Psoas muscle (tissue), 8 donors: Measurements from ENCODE around the gene LRFN3. TPM values are rescaled to one million over a fixed set of nuclear protein-coding genes. Genes with fewer than 3 reads are reported as not detected.
A peak's percentile ranks its signal among the peaks of the same experiment; 100 is the strongest.

Source experiments
- ATAC-seq, 4 donors: fragments of 200-7000 bp; cut with Tn5 transposase; one replicate each; pipeline ENCODE4 v1.9.1; 2020; ENCODE audit warnings: moderate library complexity in 3 of 4, mild to moderate bottlenecking in 2 of 4
- DNase-seq, 2 donors: peaks; one replicate each; pipeline ENCODE4 v3.0.0-alpha.2; 2020
- H3K27ac ChIP-seq: fragments of 200-600 bp; one replicate; pipeline ENCODE4 v1.8.0; 2022
- H3K27me3 ChIP-seq, 3 donors: fragments of 200-600 bp in 1 of 3; one replicate each; pipeline versions ENCODE4 v1.6.1 to v1.8.0; 2013 to 2022; ENCODE audit warnings: low read length in 2 of 3, mild to moderate bottlenecking in 2 of 3, moderate library complexity in 1 of 3; ENCODE audit not compliant: insufficient read depth in 3 of 3
- H3K36me3 ChIP-seq, 2 donors: fragments of 200-600 bp in 1 of 2; one replicate each; pipeline versions ENCODE4 v1.6.1 to v1.8.0; 2013 to 2022; ENCODE audit warnings: low read depth in 1 of 2, mild to moderate bottlenecking in 1 of 2, moderate library complexity in 1 of 2; ENCODE audit not compliant: insufficient read depth in 1 of 2
- H3K4me1 ChIP-seq: fragments of 200-600 bp; one replicate; pipeline ENCODE4 v1.8.0; 2022
- H3K4me3 ChIP-seq: fragments of 200-600 bp; one replicate; pipeline ENCODE4 v1.8.0; 2022; ENCODE audit warnings: mild to moderate bottlenecking
- H3K9me3 ChIP-seq: fragments of 200-600 bp; one replicate; pipeline ENCODE4 v1.8.0; 2022
- WGBS, 3 donors: extraction: QIAGEN DNeasy Blood & Tissue Kit; methylation state at CpG; one replicate each; pipeline versions ENCODE4 v1.1.6 to v1.1.7; 2013; 5-methylcytosine and 5-hydroxymethylcytosine counted together
- intact Hi-C, 2 donors: fragments of 100-400 bp; cut with DNase I; formaldehyde crosslinking; loops; one replicate each; pipeline versions ENCODE4 v1.11.0 to v1.14.2; 2022
- polyA plus RNA-seq, 3 donors: library from polyadenylated mRNA; stranded (reverse); fragments of 200-250 nt; gene quantifications; one replicate each; pipeline ENCODE4 v1.2.3, GENCODE V29; 2013
- total RNA-seq, 4 donors: library from RNA; stranded (reverse); fragmentation: NEBNext Ultra II Directional in 2 of 4; extraction: Animal tissue kit (Norgen Biotek cat#: 25700) in 2 of 4; gene quantifications; one replicate each; pipeline versions ENCODE4 v1.2.1 to v1.2.4, GENCODE V29; 2021 to 2023
- TF ChIP-seq, protein P1 (sequence below): fragments of 200-600 bp; IDR thresholded peaks from one replicate; pipeline ENCODE4 v1.8.0; 2022; ENCODE audit warnings: antibody characterized with exemption
- donor health status: healthy with polysubstance abuse.
- donor health status: DM: no; HTN: no; CAD: no; lungs with moderate emphysema.
- donor health status: Bipolar disorder and iron deficiency.
- donor health status: healthy.
- donor health status: DM: yes; HTN: yes; CAD: no.
- donor health status: DM: no; HTN: no; CAD: no.
- donor health status: DM: no; HTN: no; CAD: no.
- donor health status: DM: yes; HTN: yes; CAD: no.

Gene LRFN3
- total and polyA plus RNA-seq, 7 donors, result 7.2 to 25.6 (median 10.7) TPM

DNA sequence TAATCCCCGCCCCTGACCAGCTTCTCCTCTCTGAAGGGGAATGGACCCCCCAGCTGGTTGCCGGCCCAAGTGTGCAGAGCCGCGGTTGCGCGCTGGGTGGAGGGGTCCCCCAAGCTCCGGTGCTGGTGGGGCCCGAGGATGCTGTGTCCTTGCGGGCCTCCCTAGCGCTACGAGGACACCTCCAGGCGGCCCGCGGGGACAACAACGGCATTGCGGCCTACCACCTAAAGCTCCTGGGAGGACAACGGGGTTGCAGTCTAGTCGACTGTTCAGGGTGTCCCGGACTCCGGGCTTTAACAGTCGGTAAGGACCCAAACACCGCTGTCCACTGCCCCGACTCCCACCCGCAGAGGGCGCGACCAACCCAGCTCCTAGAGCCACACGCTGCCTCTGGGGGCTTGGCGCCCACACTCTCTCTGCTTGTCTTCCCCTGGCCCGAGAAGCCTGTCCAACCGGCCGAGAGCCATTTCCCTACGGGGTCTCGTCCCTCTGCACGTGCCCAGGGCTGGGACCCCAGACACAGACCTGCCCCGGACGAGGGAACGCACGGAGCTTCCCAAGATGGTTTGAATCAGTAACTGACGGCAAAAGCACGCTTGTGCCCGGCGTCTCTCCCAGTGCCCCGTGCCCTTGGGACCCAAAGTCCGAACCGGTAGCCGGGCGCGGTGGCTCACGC is 57.9 kb downstream of the LRFN3 start:
- no peaks in the 10 kb centered on the region for H3K27me3 ChIP-seq
- peak overlapping the region; percentile 97 for H3K4me3 ChIP-seq
- peaks cover 0 to 22% of the 10 kb centered on the region in 2 donors for H3K36me3 ChIP-seq
- peak overlapping the region; percentile 92 for H3K27ac ChIP-seq
- ATAC-seq (peak in 3 of 4 donors; percentile 21 to 50 (median 40)), DNase-seq (peak in 1 of 2 donors; percentile 44)
- H3K9me3 ChIP-seq, result no peaks in the 10 kb centered on the region
- peaks cover 21% of the 10 kb centered on the region for H3K4me1 ChIP-seq
- TF ChIP-seq, protein P1, sequence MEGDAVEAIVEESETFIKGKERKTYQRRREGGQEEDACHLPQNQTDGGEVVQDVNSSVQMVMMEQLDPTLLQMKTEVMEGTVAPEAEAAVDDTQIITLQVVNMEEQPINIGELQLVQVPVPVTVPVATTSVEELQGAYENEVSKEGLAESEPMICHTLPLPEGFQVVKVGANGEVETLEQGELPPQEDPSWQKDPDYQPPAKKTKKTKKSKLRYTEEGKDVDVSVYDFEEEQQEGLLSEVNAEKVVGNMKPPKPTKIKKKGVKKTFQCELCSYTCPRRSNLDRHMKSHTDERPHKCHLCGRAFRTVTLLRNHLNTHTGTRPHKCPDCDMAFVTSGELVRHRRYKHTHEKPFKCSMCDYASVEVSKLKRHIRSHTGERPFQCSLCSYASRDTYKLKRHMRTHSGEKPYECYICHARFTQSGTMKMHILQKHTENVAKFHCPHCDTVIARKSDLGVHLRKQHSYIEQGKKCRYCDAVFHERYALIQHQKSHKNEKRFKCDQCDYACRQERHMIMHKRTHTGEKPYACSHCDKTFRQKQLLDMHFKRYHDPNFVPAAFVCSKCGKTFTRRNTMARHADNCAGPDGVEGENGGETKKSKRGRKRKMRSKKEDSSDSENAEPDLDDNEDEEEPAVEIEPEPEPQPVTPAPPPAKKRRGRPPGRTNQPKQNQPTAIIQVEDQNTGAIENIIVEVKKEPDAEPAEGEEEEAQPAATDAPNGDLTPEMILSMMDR, result peak; percentile 10
- 27 to 32% (median 31%) methylated on average over 39 to 49 of the region's 49 CpGs for WGBS, 3 donors
- intact Hi-C loops, result loop anchor here in 1 of 2 donors (2.0 to 10.0 kb wide), 2 partner anchors 61 to 121 kb away; partner anchors contain the start of genes OVOL3, POLR2I, TBCB and THAP8

Other genes with a start within 250 kb of the LRFN3 start
- not detected for gene ZBTB32, start 231.8 kb upstream of the LRFN3 start, total RNA-seq
- under 1 TPM in 2 of 3 donors, not detected in 1; 0.08 to 0.10 TPM for gene ZBTB32, start 231.8 kb upstream of the LRFN3 start, polyA plus RNA-seq
- 10 to 100 TPM; 18.0 to 29.0 (median 23.4) TPM for gene KMT2B, start 218.4 kb upstream of the LRFN3 start, total RNA-seq
- 10 to 100 TPM; 13.4 to 20.0 (median 19.2) TPM for gene KMT2B, start 218.4 kb upstream of the LRFN3 start, polyA plus RNA-seq
- gene IGFLR1, start 193.9 kb upstream of the LRFN3 start, total RNA-seq, result 10 to 100 TPM in 1 of 4 donors, 1 to 10 TPM in 3; 2.0 to 12.4 (median 2.4) TPM
- gene IGFLR1, start 193.9 kb upstream of the LRFN3 start, polyA plus RNA-seq, result 10 to 100 TPM in 1 of 3 donors, 1 to 10 TPM in 2; 5.8 to 11.9 (median 9.9) TPM
- gene U2AF1L4, start 191.0 kb upstream of the LRFN3 start, total RNA-seq, result 10 to 100 TPM; 13.3 to 28.7 (median 19.6) TPM
- 10 to 100 TPM; 12.3 to 26.6 (median 13.6) TPM for gene U2AF1L4, start 191.0 kb upstream of the LRFN3 start, polyA plus RNA-seq
- 10 to 100 TPM; 34.7 to 41.0 (median 36.7) TPM for gene PSENEN, start 190.7 kb upstream of the LRFN3 start, total RNA-seq
- gene PSENEN, start 190.7 kb upstream of the LRFN3 start, polyA plus RNA-seq, result 100 to 1,000 TPM in 1 of 3 donors, 10 to 100 TPM in 2; 61.6 to 116 (median 67.7) TPM
- 10 to 100 TPM in 1 of 4 donors, 1 to 10 TPM in 3; 3.1 to 14.5 (median 7.9) TPM for gene LIN37, start 187.8 kb upstream of the LRFN3 start, total RNA-seq
- 10 to 100 TPM; 17.8 to 26.8 (median 23.1) TPM for gene LIN37, start 187.8 kb upstream of the LRFN3 start, polyA plus RNA-seq
- 1,000 to 10,000 TPM in 1 of 4 donors, 100 to 1,000 TPM in 3; 656 to 1,308 (median 674) TPM for gene HSPB6, start 179.3 kb upstream of the LRFN3 start, total RNA-seq
- 100 to 1,000 TPM; 303 to 719 (median 476) TPM for gene HSPB6, start 179.3 kb upstream of the LRFN3 start, polyA plus RNA-seq
- gene PROSER3, start 178.2 kb upstream of the LRFN3 start, total RNA-seq, result 10 to 100 TPM in 1 of 4 donors, 1 to 10 TPM in 3; 4.2 to 16.2 (median 9.0) TPM
- gene PROSER3, start 178.2 kb upstream of the LRFN3 start, polyA plus RNA-seq, result 10 to 100 TPM in 1 of 3 donors, 1 to 10 TPM in 2; 4.6 to 14.2 (median 5.3) TPM
- 1 to 10 TPM in 3 of 4 donors, under 1 TPM in 1; 0.68 to 4.0 (median 2.2) TPM for gene ARHGAP33, start 160.8 kb upstream of the LRFN3 start, total RNA-seq
- gene ARHGAP33, start 160.8 kb upstream of the LRFN3 start, polyA plus RNA-seq, result 1 to 10 TPM in 2 of 3 donors, under 1 TPM in 1; 0.96 to 1.4 (median 1.3) TPM
- not detected for gene PRODH2, start 123.5 kb upstream of the LRFN3 start, total RNA-seq
- not detected for gene PRODH2, start 123.5 kb upstream of the LRFN3 start, polyA plus RNA-seq
- gene NPHS1, start 83.9 kb upstream of the LRFN3 start, total RNA-seq, result not detected
- not detected for gene NPHS1, start 83.9 kb upstream of the LRFN3 start, polyA plus RNA-seq
- not detected for gene KIRREL2, start 79.5 kb upstream of the LRFN3 start, total RNA-seq
- not detected for gene KIRREL2, start 79.5 kb upstream of the LRFN3 start, polyA plus RNA-seq
- 1 to 10 TPM in 1 of 4 donors, under 1 TPM in 3; 0.48 to 4.1 (median 0.78) TPM for gene APLP1, start 67.8 kb upstream of the LRFN3 start, total RNA-seq
- 1 to 10 TPM in 1 of 3 donors, under 1 TPM in 2; 0.48 to 2.2 (median 1.00) TPM for gene APLP1, start 67.8 kb upstream of the LRFN3 start, polyA plus RNA-seq
- 1 to 10 TPM in 3 of 4 donors, under 1 TPM in 1; 0.90 to 2.2 (median 1.5) TPM for gene NFKBID, start 35.8 kb upstream of the LRFN3 start, total RNA-seq
- 1 to 10 TPM in 2 of 3 donors, under 1 TPM in 1; 0.75 to 1.6 (median 1.2) TPM for gene NFKBID, start 35.8 kb upstream of the LRFN3 start, polyA plus RNA-seq
- 1 to 10 TPM; 1.7 to 4.7 (median 3.1) TPM for gene HCST, start 33.8 kb upstream of the LRFN3 start, total RNA-seq
- gene HCST, start 33.8 kb upstream of the LRFN3 start, polyA plus RNA-seq, result 1 to 10 TPM; 1.1 to 4.2 (median 3.5) TPM
- 10 to 100 TPM in 3 of 4 donors, 1 to 10 TPM in 1; 9.4 to 22.1 (median 14.2) TPM for gene TYROBP, start 28.1 kb upstream of the LRFN3 start, total RNA-seq
- 10 to 100 TPM in 2 of 3 donors, 1 to 10 TPM in 1; 7.8 to 19.1 (median 10.6) TPM for gene TYROBP, start 28.1 kb upstream of the LRFN3 start, polyA plus RNA-seq
- gene SDHAF1, start 58.8 kb downstream of the LRFN3 start, total RNA-seq, result 10 to 100 TPM in 2 of 4 donors, 1 to 10 TPM in 2; 7.2 to 17.3 (median 12.2) TPM
- gene SDHAF1, start 58.8 kb downstream of the LRFN3 start, polyA plus RNA-seq, result 10 to 100 TPM; 12.7 to 33.3 (median 19.7) TPM
- under 1 TPM in 2 of 4 donors, not detected in 2; 0.23 to 0.24 TPM for gene SYNE4, start 72.4 kb downstream of the LRFN3 start, total RNA-seq
- under 1 TPM in 2 of 3 donors, not detected in 1; 0.21 to 0.25 TPM for gene SYNE4, start 72.4 kb downstream of the LRFN3 start, polyA plus RNA-seq
- 10 to 100 TPM in 3 of 4 donors, 1 to 10 TPM in 1; 7.1 to 12.6 (median 10.6) TPM for gene ALKBH6, start 77.8 kb downstream of the LRFN3 start, total RNA-seq
- 10 to 100 TPM in 2 of 3 donors, 1 to 10 TPM in 1; 9.5 to 22.3 (median 13.3) TPM for gene ALKBH6, start 77.8 kb downstream of the LRFN3 start, polyA plus RNA-seq
- gene CLIP3, start 96.5 kb downstream of the LRFN3 start, total RNA-seq, result 1 to 10 TPM; 1.2 to 3.9 (median 1.6) TPM
- 1 to 10 TPM in 1 of 3 donors, under 1 TPM in 2; 0.51 to 1.0 (median 0.66) TPM for gene CLIP3, start 96.5 kb downstream of the LRFN3 start, polyA plus RNA-seq
- gene THAP8, start 117.9 kb downstream of the LRFN3 start, total RNA-seq, result 1 to 10 TPM; 1.9 to 7.0 (median 2.9) TPM
- 1 to 10 TPM; 3.6 to 9.6 (median 6.5) TPM for gene THAP8, start 117.9 kb downstream of the LRFN3 start, polyA plus RNA-seq
- 1 to 10 TPM in 3 of 4 donors, under 1 TPM in 1; 0.81 to 3.8 (median 2.8) TPM for gene WDR62, start 118.5 kb downstream of the LRFN3 start, total RNA-seq
- 1 to 10 TPM; 2.3 to 7.2 (median 2.6) TPM for gene WDR62, start 118.5 kb downstream of the LRFN3 start, polyA plus RNA-seq
- not detected for gene OVOL3, start 174.8 kb downstream of the LRFN3 start, total RNA-seq
- under 1 TPM in 1 of 3 donors, not detected in 2; 0.13 TPM for gene OVOL3, start 174.8 kb downstream of the LRFN3 start, polyA plus RNA-seq
- 100 to 1,000 TPM in 3 of 4 donors, 10 to 100 TPM in 1; 89.7 to 126 (median 110) TPM for gene POLR2I, start 178.5 kb downstream of the LRFN3 start, total RNA-seq
- gene POLR2I, start 178.5 kb downstream of the LRFN3 start, polyA plus RNA-seq, result 100 to 1,000 TPM in 2 of 3 donors, 10 to 100 TPM in 1; 99.4 to 130 (median 126) TPM
- gene TBCB, start 179.1 kb downstream of the LRFN3 start, total RNA-seq, result 10 to 100 TPM; 44.4 to 67.2 (median 57.8) TPM
- 100 to 1,000 TPM in 1 of 3 donors, 10 to 100 TPM in 2; 65.9 to 115 (median 80.4) TPM for gene TBCB, start 179.1 kb downstream of the LRFN3 start, polyA plus RNA-seq
- gene CAPNS1, start 203.7 kb downstream of the LRFN3 start, total RNA-seq, result 100 to 1,000 TPM; 465 to 626 (median 571) TPM
- gene CAPNS1, start 203.7 kb downstream of the LRFN3 start, polyA plus RNA-seq, result 100 to 1,000 TPM; 464 to 484 (median 475) TPM
- gene COX7A1, start 216.1 kb downstream of the LRFN3 start, total RNA-seq, result 1,000 to 10,000 TPM; 1,453 to 1,741 (median 1,623) TPM
- gene COX7A1, start 216.1 kb downstream of the LRFN3 start, polyA plus RNA-seq, result 1,000 to 10,000 TPM in 1 of 3 donors, 100 to 1,000 TPM in 2; 571 to 1,031 (median 717) TPM